Ishikawa (cell line): ENCODE measurements around the gene MIOS.

Experiments
- CEBPB ChIP-seq: IDR thresholded peaks from 2 replicates; pipeline ENCODE4 v1.6.1; 2012
- CREB1 ChIP-seq: IDR thresholded peaks from 2 replicates; pipeline ENCODE4 v1.6.1; 2012; ENCODE audit warnings: low read depth
- EGR1 ChIP-seq: IDR thresholded peaks from 2 replicates; pipeline ENCODE4 v1.6.1; 2012
- EP300 ChIP-seq: IDR thresholded peaks from 2 replicates; pipeline ENCODE4 v1.6.1; 2012; ENCODE audit warnings: borderline replicate concordance
- FOXM1 ChIP-seq: IDR thresholded peaks from 2 replicates; pipeline ENCODE4 v1.6.1; 2012; ENCODE audit warnings: low read depth, borderline replicate concordance
- MAX ChIP-seq: IDR thresholded peaks from 2 replicates; pipeline ENCODE4 v1.6.1; 2012
- NFIC ChIP-seq: IDR thresholded peaks from 2 replicates; pipeline ENCODE4 v1.6.1; 2012
- RAD21 ChIP-seq: IDR thresholded peaks from 2 replicates; pipeline ENCODE4 v1.6.1; 2012; ENCODE audit warnings: low read depth
- REST ChIP-seq: IDR thresholded peaks from 2 replicates; pipeline ENCODE4 v1.6.1; 2012; ENCODE audit warnings: low read depth, mild to moderate bottlenecking
- TAF1 ChIP-seq: IDR thresholded peaks from 2 replicates; pipeline ENCODE4 v1.6.1; 2012; ENCODE audit warnings: low read depth, mild to moderate bottlenecking
- TCF12 ChIP-seq: IDR thresholded peaks from 2 replicates; pipeline ENCODE4 v1.6.1; 2012; ENCODE audit warnings: low read depth
- TEAD4 ChIP-seq: IDR thresholded peaks from 2 replicates; pipeline ENCODE4 v1.6.1; 2012
- YY1 ChIP-seq: IDR thresholded peaks from 2 replicates; pipeline ENCODE4 v1.6.1; 2012; ENCODE audit warnings: low read depth
- ZBTB7A ChIP-seq: IDR thresholded peaks from 2 replicates; pipeline ENCODE4 v1.6.1; 2012; ENCODE audit warnings: low read depth
- TF ChIP-seq, protein P1 (sequence below): IDR thresholded peaks from 2 replicates; pipeline ENCODE4 v1.6.1; 2012

Gene MIOS

DNA sequence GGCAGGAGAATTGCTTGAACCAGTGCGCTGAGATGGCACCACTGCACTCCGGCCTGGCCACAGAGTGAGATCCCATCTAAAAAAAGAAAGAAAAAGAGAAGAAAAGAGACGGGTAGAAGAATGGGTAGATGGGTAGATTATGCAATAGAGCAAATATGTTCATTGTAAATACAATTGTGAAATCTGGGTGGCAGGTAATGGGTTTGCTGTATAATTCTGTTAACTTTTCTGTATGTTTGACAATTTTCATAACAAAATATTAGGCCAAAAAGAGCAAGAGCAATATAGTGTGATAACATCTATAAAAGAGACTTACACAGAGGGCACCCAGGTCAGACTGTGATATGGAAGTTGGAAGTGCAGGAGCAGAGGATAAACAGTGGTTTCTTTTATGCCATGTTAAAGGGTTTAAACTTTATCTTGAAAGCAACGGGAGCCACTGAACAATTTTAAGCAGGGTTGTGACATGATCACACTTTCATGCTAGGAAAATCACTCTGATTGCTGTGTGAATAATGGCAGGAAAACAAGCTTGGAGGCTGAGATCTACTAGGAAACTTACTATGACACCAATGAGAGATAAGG is 24.3 kb upstream of the MIOS start:
- TF ChIP-seq CREB1 (no peak), NFIC (no peak), TAF1 (no peak), EP300 (no peak), EGR1 (no peak), TCF12 (no peak), REST (no peak), MAX (no peak), ZBTB7A (no peak), FOXM1 (no peak), TEAD4 (no peak), RAD21 (no peak)
- TF ChIP-seq, protein P1, sequence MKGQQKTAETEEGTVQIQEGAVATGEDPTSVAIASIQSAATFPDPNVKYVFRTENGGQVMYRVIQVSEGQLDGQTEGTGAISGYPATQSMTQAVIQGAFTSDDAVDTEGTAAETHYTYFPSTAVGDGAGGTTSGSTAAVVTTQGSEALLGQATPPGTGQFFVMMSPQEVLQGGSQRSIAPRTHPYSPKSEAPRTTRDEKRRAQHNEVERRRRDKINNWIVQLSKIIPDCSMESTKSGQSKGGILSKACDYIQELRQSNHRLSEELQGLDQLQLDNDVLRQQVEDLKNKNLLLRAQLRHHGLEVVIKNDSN: no peak

- no peak for TF ChIP-seq RAD21
These were observed 18.3 kb upstream of the MIOS start for GRCh38 chr7:7548407-7548806.

GRCh38 chr7:7550663-7551062 is 16.0 kb upstream of the MIOS start:
- TF ChIP-seq MAX: no peak
- no peak for TF ChIP-seq CEBPB
- no peak for TF ChIP-seq ZBTB7A
- no peak for TF ChIP-seq TEAD4
- TF ChIP-seq TAF1: no peak
- TF ChIP-seq, protein P1: no peak
- no peak for TF ChIP-seq RAD21
- TF ChIP-seq TCF12: no peak
- TF ChIP-seq REST: no peak
- TF ChIP-seq CREB1: no peak
- TF ChIP-seq EP300: no peak
- TF ChIP-seq EGR1: no peak
- no peak for TF ChIP-seq NFIC
- no peak for TF ChIP-seq FOXM1
- TF ChIP-seq YY1: no peak

GRCh38 chr7:7552199-7552598 is 14.5 kb upstream of the MIOS start:
- TF ChIP-seq REST: no peak

GRCh38 chr7:7553386-7553785 is 13.3 kb upstream of the MIOS start:
- TF ChIP-seq EP300 (no peak), RAD21 (no peak), TAF1 (no peak), TEAD4 (no peak), YY1 (no peak), NFIC (no peak), ZBTB7A (no peak), EGR1 (no peak)
